Skeletal muscle tissue (tissue), 4 donors: Measurements from ENCODE around the gene ERP27. TPM values are rescaled to one million over a fixed set of nuclear protein-coding genes. Genes with fewer than 3 reads are reported as not detected.

Source experiments
- H3K27ac ChIP-seq: one replicate; pipeline ENCODE4 v1.7.0; 2013; ENCODE audit warnings: mild to moderate bottlenecking, low read depth, low read length, inconsistent platforms
- H3K27me3 ChIP-seq, 3 donors: one replicate each; pipeline ENCODE4 v1.7.0; 2013; ENCODE audit warnings: low read length in 3 of 3; ENCODE audit not compliant: control insufficient read depth in 3 of 3, insufficient read depth in 3 of 3
- H3K36me3 ChIP-seq, 3 donors: one replicate each; pipeline ENCODE4 v1.7.0; 2013; ENCODE audit warnings: low read length in 3 of 3; ENCODE audit not compliant: control insufficient read depth in 3 of 3, insufficient read depth in 3 of 3
- H3K4me1 ChIP-seq, 3 donors: one replicate each; pipeline ENCODE4 v1.7.0; 2013; ENCODE audit warnings: low read length in 3 of 3, mild to moderate bottlenecking in 3 of 3; ENCODE audit not compliant: control insufficient read depth in 3 of 3, insufficient read depth in 3 of 3
- H3K4me3 ChIP-seq, 3 donors: one replicate each; pipeline ENCODE4 v1.7.0; 2013; ENCODE audit warnings: low read length in 3 of 3
- H3K9ac ChIP-seq, 3 donors: one replicate each; pipeline ENCODE4 v1.7.0; 2013; ENCODE audit warnings: low read length in 3 of 3, mild to moderate bottlenecking in 3 of 3, moderate library complexity in 2 of 3, low read depth in 1 of 3
- H3K9me3 ChIP-seq, 3 donors: one replicate each; pipeline ENCODE4 v1.7.0; 2013; ENCODE audit warnings: low read length in 3 of 3; ENCODE audit not compliant: control insufficient read depth in 3 of 3
- total RNA-seq: library from RNA; depleted of rRNA; stranded (reverse); fragments of >200 nt; gene quantifications from one replicate; pipeline ENCODE4 v1.2.3, GENCODE V29; 2014
- donor health status: Osteomylitis.

ERP27 gene
- not detected for total RNA-seq

DNA sequence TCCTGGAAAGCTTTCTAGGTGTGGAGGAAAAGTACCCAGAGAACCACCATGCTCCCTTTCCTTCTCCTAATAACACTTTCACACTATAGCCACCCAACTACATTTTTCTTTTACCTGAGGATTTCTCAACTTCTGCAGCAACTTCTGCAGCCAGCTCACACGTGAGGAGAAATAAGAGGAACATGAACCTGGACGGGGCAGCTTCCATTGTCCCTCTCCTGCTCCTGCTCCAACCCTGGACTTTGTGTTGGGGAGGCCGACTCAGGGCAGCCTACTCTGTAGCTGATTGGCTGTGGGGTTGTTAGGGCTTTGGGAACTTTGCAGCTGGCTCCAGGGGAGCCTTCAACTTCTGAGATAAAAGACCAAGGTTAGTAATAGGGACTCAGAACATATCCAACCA, at the start of gene ERP27:
ERP27 (minus strand) TSS at position 237 of the 400 bp plus-strand sequence; CDS start at position 208, 29 bp downstream.
- H3K9me3 ChIP-seq = peaks cover 0 to 2% (median 0%) of the 10 kb centered on the region in 3 donors
- H3K27ac ChIP-seq = no peak within 1 kb of the TSS
- H3K9ac ChIP-seq = no peak within 1 kb of the TSS
- no peaks in the 10 kb centered on the region for H3K27me3 ChIP-seq
- no peak within 1 kb of the TSS for H3K4me3 ChIP-seq
- H3K4me1 ChIP-seq = no peaks in the 10 kb centered on the region
- peaks cover 5 to 8% (median 6%) of the 10 kb centered on the region in 3 donors for H3K36me3 ChIP-seq

DNA sequence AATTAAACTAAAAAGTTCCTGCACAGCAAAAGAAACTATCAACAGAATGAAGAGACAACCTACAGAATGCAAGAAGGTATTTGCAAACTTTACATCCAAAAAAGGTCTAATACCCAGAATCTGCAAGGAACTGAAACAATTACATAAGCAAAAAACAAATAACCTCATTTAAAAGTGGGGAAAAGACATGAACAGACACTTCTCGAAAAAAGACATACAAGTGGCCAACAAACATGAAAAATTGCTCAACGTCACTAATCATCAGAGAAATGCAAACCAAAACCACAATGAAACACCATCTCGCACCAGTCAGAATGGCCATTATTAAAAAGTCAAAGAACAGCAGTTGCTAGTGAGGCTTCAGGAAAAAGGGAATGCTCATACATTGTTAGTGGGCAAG, 49.7 kb upstream of the ERP27 start:
- H3K9ac ChIP-seq = no peak overlapping the region
- H3K4me1 ChIP-seq = no peaks in the 10 kb centered on the region
- H3K27me3 ChIP-seq = no peaks in the 10 kb centered on the region
- no peaks in the 10 kb centered on the region for H3K36me3 ChIP-seq
- no peak overlapping the region for H3K27ac ChIP-seq
- H3K4me3 ChIP-seq = no peak overlapping the region
- peaks cover 0 to 3% (median 0%) of the 10 kb centered on the region in 3 donors for H3K9me3 ChIP-seq

DNA sequence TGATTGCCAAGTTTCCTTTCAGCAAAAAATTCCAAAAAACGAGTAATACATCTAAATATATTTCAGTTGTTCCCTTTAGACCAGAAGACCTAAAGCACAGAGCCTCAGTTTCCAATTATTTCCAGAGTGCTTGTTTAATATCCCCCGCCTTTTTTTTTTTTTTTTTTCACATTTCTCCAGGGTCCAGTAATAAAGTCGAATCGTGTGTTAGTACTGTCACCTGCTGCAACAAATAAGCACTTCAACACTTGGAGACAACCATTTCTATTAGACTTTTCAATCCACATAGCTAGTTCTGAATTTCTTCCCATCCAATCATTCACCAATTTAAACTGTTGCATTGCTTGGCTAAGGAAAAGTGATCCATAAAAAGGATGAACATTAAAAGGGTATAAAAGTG, 48.1 kb upstream of the ERP27 start:
- Histone ChIP-seq H3K9me3 (peaks cover 0 to 3% (median 0%) of the 10 kb centered on the region in 3 donors), H3K36me3 (no peaks in the 10 kb centered on the region), H3K9ac (no peak overlapping the region), H3K4me3 (no peak overlapping the region), H3K4me1 (no peaks in the 10 kb centered on the region), H3K27ac (no peak overlapping the region), H3K27me3 (no peaks in the 10 kb centered on the region)

DNA sequence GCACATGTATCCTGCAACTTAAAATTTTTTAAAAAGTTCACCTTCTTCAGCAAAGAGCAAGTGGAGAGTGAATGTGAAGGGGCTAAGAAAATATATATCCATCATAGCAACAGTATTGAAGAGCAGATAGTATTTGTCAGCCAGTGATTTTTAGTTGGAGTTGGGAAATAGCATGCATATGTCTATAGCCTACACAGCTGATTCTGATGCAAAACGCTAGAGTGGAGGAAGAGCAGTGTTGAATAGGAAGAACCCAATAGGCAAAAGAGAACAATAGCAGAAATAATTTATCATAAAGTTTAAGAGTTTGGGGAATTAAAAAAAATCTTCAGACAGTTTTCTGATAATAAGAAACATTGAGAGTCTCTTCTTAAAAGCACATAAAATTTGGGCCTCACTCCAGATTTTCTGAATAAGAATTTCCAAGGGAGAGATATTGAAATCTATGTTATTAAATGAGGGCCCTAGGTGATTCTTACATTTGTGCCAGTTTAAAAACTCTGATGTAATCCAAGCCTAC, 46.5 kb upstream of the ERP27 start:
- Histone ChIP-seq H3K27ac (no peak overlapping the region), H3K4me1 (no peaks in the 10 kb centered on the region), H3K4me3 (no peak overlapping the region), H3K36me3 (no peaks in the 10 kb centered on the region), H3K9me3 (peaks cover 0 to 3% (median 0%) of the 10 kb centered on the region in 3 donors), H3K27me3 (no peaks in the 10 kb centered on the region), H3K9ac (no peak overlapping the region)

DNA sequence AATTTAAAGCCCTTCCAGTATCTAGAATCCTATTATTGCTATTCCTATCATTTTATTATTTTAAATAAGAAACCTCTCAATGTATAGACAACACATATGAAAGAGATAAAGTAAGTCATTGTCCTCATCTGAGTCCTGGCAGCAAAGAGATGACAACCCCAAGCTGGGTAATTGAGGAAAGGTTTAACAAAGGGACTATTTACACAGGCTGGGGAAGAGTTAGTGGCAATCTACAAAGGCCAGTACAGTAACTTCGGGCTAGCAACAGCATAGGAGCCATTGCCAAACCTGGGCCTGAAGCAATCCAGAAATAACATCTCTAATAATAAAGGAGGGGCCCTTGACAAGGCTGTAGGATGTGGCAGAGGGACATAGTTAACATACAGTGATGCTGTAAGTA, 45.7 kb upstream of the ERP27 start:
- no peaks in the 10 kb centered on the region for H3K36me3 ChIP-seq
- H3K9me3 ChIP-seq = no peaks in the 10 kb centered on the region
- H3K4me3 ChIP-seq = no peak overlapping the region
- no peak overlapping the region for H3K9ac ChIP-seq
- H3K27me3 ChIP-seq = no peaks in the 10 kb centered on the region
- H3K27ac ChIP-seq = no peak overlapping the region
- no peaks in the 10 kb centered on the region for H3K4me1 ChIP-seq

DNA sequence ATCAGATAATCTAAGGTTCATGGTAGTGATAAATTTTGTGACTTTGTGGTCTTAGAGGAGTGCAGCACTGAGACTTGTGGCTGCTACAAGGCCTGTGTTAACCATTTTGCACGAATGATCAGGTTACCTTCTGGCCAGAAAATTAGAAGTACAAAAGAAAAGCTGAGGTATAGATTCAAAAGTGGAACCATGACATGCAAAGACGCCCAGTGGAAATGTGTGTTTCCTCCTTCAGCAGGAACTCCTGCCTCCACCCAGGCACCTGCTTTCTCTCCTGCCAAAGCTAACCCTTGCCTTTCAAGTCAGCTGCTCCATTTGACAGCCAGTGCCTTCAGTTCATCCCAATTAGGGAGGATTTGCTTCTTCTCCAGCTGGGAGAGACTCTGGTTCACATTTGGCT, 44.7 kb upstream of the ERP27 start:
- Histone ChIP-seq H3K9ac (no peak overlapping the region), H3K36me3 (no peaks in the 10 kb centered on the region), H3K4me1 (no peaks in the 10 kb centered on the region), H3K27ac (no peak overlapping the region), H3K4me3 (no peak overlapping the region), H3K27me3 (no peaks in the 10 kb centered on the region), H3K9me3 (no peaks in the 10 kb centered on the region)

DNA sequence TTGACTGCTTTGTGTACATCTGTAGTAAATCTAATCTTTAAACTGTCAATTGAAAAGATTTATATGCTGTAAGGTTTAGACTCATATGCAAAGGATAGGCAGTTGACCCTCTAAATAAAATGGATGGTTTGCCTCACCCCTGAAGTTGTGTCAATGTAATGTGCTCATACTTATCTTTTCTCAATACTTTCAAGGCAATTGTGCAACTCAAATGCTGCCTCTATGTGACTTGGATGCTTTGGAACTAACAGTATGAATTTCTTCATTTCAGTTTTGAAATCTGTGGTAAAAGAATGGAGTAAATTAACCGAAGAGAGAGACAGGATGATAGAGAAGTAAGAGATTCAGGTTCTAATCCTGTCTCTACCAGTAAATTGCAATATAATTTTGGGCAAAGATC, 44.2 kb upstream of the ERP27 start:
- H3K4me3 ChIP-seq = no peak overlapping the region
- H3K4me1 ChIP-seq = no peaks in the 10 kb centered on the region
- no peak overlapping the region for H3K9ac ChIP-seq
- no peak overlapping the region for H3K27ac ChIP-seq
- H3K9me3 ChIP-seq = no peaks in the 10 kb centered on the region
- no peaks in the 10 kb centered on the region for H3K36me3 ChIP-seq
- no peaks in the 10 kb centered on the region for H3K27me3 ChIP-seq

DNA sequence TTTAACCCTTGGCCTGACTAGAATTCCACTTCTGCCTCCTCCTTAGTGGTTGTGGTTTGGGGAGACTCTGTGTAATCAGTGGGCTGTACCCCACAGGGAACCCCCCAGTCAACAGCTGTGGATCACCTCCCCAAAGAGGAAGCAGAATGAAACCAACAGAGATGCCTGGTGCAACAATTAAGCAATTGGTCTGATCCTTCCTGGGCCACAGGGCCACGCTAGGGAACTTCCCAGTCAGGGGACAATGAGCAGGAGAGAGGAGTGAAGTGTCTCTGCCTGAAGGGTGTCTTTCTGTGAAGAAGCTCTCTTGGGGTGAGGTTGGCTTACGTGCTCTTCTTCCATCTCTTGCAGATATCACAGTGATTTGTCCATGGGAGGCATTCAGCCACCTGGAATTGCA, 42.7 kb upstream of the ERP27 start:
- no peaks in the 10 kb centered on the region for H3K27me3 ChIP-seq
- no peak overlapping the region for H3K27ac ChIP-seq
- H3K9ac ChIP-seq = no peak overlapping the region
- H3K9me3 ChIP-seq = no peaks in the 10 kb centered on the region
- no peaks in the 10 kb centered on the region for H3K4me1 ChIP-seq
- H3K36me3 ChIP-seq = no peaks in the 10 kb centered on the region
- no peak overlapping the region for H3K4me3 ChIP-seq

DNA sequence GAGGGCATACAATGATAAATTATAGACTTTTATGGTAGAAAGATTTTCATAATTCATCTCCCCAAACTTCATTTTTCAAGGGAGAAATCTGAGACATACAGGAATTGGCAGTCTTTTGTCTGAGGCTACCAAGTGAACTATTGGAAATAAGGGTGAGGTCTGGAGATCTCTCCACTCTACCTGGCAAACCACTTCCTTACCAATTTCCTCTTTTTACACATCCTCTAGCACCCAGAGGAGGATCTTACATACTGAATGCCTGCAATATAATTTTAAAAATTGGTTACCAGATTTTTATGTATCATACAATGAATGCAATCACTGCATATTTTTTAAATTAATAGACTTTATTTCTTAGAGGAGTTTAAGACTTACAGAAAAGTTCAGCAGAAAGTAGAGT, 41.1 kb upstream of the ERP27 start:
- Histone ChIP-seq H3K9ac (no peak overlapping the region), H3K4me1 (no peaks in the 10 kb centered on the region), H3K27ac (no peak overlapping the region), H3K36me3 (no peaks in the 10 kb centered on the region), H3K4me3 (no peak overlapping the region), H3K27me3 (no peaks in the 10 kb centered on the region), H3K9me3 (no peaks in the 10 kb centered on the region)

DNA sequence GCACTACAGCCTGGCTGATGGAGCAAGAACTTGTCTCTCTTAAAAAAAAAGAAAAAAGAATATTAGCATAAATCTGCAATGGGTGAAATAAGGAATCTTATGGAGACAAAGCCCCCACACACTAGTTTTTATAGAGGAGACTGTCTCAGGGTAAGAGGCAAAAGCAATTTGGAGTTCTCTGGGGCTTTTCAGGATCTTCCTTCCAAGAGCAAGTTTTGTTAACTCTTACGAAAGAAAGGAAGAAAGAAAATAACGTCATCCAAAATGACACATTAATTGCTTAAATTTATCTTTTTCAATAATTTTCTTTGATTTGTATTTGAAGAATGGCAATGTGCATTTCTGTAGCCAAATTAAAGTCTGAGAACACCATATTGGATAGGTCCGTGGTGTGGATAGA, 38.3 kb upstream of the ERP27 start:
- Histone ChIP-seq H3K27ac (no peak overlapping the region), H3K27me3 (no peaks in the 10 kb centered on the region), H3K4me1 (no peaks in the 10 kb centered on the region), H3K4me3 (no peak overlapping the region), H3K36me3 (no peaks in the 10 kb centered on the region), H3K9ac (no peak overlapping the region), H3K9me3 (no peaks in the 10 kb centered on the region)

DNA sequence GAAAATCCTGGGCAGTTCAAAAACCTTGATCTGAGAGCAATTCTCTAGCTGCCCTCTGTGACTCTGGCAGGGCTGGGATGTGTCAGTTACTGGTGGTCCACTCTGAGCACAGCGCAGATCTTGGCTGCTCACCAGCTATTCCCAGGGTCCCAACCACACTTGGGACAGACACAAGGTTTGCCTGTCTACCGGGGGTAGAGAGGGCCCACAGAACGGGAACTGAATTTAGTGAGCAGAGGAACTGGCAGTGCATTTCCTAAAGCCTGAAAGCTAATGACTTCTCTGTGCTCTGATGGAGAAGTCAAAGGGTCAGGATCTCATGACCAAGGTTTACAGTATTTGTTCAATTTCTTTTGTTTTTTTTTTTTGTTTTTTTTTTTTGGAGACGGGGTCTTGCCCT, 37.1 kb upstream of the ERP27 start:
- no peak overlapping the region for H3K27ac ChIP-seq
- no peaks in the 10 kb centered on the region for H3K4me1 ChIP-seq

More for the DNA sequence above, 37.1 kb upstream of the ERP27 start:
- Histone ChIP-seq H3K27me3 (no peaks in the 10 kb centered on the region), H3K9ac (no peak overlapping the region), H3K36me3 (no peaks in the 10 kb centered on the region), H3K4me3 (no peak overlapping the region), H3K9me3 (no peaks in the 10 kb centered on the region)
